ENCODE measurements around the gene GDF2. TPM values are rescaled to one million over a fixed set of nuclear protein-coding genes. Genes with fewer than 3 reads are reported as not detected.

Gene GDF2
- total RNA-seq, 2 donors from 2014 or later: 0.16 TPM; not detected in 1

DNA sequence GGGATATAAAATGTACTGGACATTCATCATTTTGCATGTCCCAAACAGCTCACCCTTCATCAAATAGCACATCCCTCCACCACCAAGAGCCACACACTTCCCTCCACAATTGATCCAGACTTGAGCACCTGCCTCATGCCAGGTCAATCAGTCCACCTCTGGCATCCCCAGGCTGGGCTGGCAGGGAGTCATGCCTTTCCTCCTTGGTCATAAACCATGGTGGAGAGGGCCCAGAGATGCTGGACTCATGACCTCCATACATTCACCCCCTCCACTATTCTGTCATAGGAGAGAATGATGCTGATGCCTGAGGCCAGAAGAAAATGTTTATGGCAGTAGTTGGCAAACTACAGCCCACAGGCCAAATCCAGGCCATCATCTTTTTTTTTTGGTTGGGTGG lies 38.4 kb upstream of the GDF2 start:
- no peaks in the 10 kb centered on the region for H3K36me3 ChIP-seq
- TF ChIP-seq, protein P1, sequence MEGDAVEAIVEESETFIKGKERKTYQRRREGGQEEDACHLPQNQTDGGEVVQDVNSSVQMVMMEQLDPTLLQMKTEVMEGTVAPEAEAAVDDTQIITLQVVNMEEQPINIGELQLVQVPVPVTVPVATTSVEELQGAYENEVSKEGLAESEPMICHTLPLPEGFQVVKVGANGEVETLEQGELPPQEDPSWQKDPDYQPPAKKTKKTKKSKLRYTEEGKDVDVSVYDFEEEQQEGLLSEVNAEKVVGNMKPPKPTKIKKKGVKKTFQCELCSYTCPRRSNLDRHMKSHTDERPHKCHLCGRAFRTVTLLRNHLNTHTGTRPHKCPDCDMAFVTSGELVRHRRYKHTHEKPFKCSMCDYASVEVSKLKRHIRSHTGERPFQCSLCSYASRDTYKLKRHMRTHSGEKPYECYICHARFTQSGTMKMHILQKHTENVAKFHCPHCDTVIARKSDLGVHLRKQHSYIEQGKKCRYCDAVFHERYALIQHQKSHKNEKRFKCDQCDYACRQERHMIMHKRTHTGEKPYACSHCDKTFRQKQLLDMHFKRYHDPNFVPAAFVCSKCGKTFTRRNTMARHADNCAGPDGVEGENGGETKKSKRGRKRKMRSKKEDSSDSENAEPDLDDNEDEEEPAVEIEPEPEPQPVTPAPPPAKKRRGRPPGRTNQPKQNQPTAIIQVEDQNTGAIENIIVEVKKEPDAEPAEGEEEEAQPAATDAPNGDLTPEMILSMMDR (IDR thresholded peaks at IDR 0.05): no peak

DNA sequence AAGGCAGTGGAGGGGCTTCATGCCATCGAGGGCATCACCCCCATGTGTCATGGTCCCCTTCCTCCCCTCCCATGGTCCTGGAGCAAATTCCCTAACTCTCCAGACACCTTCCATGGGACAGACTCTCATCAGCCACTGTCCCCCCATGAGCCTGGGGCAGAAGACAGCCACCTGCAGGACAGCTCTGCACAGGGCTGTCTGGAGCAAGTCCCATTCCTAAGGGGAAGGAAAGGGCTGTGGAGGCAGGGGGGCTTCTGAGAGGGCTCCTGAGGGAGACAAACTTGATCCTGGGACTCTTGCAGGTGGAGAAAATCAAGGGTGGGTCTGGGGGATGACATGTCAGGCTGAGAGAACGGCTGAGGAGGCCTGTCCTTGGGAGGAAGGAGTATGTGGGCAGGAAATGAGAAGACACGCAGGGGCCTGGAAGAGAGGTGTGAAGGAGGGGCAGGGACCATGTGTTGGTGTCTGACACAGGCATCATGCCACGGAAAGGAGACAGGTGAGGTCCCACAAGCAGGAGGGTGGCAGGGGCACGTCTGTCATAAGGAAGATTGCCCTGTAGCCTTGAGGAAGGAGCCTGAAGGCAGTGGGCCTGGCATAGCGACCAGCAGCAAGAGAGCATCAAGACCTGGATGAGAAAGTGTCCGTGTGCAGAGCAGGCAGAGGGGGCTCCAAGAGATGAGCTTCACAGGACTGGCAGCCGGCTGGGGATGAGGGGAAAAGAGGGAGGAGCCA lies 36.7 kb upstream of the GDF2 start:
- H3K9me3 ChIP-seq: no peaks in the 10 kb centered on the region
- no peak overlapping the region for H3K4me3 ChIP-seq
- H3K27ac ChIP-seq: no peak overlapping the region
- H3K4me1 ChIP-seq: peaks cover 0 to 18% of the 10 kb centered on the region in 2 donors
- DNase-seq (ENCODE audit: low spot score): peak; percentile 23
- no peaks in the 10 kb centered on the region for H3K27me3 ChIP-seq
- no peaks in the 10 kb centered on the region for H3K36me3 ChIP-seq
- TF ChIP-seq, protein P1 (IDR thresholded peaks at IDR 0.05): no peak

More for the DNA sequence above, 38.4 kb upstream of the GDF2 start:
- H3K27me3 ChIP-seq: no peaks in the 10 kb centered on the region
- H3K9me3 ChIP-seq: no peaks in the 10 kb centered on the region
- H3K27ac ChIP-seq: no peak overlapping the region
- peak; percentile 9 for DNase-seq (ENCODE audit: low spot score)
- H3K4me1 ChIP-seq: peaks cover 0 to 18% of the 10 kb centered on the region in 2 donors
- no peak overlapping the region for H3K4me3 ChIP-seq

DNA sequence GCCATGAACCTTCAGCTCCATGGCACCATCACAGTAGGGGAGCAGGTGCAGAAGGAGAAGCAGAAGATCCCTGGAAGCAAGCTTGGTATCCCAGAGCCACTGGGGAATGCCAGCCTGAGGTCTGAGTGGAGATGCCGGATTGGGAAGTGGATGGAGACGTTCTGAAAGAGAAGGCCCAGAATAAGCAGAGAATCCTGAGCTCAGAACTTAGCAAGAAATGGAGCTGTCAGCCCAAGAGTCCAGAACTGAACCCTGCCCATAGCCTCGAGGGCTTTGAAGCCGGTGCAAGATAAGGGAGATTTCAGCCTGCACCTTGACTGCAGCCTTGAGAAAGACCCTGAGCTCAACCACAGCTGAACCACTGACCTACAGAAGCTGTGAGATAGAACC lies 36.1 kb upstream of the GDF2 start:
- Histone ChIP-seq H3K27me3 (no peaks in the 10 kb centered on the region), H3K4me3 (no peak overlapping the region), H3K36me3 (no peaks in the 10 kb centered on the region), H3K4me1 (peaks cover 0 to 18% of the 10 kb centered on the region in 2 donors), H3K9me3 (no peaks in the 10 kb centered on the region), H3K27ac (no peak overlapping the region)
- peak; percentile 23 for DNase-seq (ENCODE audit: low spot score)
- TF ChIP-seq, protein P1 (IDR thresholded peaks at IDR 0.05): no peak

DNA sequence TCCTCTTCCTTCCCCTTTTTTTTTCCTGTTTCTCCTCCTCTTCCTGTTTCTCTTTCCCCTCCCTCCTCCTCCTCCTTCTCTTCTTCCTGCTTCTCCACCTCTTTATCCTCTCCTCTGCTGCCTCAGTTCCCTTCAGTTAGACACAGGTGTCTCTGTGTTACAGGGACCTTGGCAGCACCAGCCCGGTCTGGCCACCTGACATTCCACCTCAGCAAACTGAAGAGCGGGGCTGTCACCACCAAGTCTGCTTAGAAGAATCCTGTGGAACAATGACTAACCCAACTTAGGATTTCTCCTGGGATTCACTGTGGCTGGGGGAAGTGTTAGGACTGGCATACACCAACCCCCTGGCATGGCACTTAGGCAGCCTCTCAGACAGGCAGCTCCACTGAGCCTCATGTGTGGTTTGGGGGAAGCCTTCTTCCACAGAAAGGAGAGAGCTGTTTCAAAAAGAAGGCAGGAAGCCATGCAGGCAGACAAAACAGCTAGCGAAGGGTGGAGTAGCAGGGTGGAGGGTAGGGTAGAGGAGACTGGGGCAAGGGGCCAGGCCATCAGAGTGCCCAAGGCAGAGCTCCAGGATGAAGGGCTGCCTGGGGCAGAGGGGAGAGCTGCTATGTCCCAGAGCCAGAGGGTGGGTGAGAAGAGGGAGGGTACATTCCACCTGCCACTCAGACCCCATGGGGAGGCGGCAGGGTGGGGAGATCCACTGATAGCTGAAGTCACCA lies 35.5 kb upstream of the GDF2 start:
- Histone ChIP-seq H3K4me1 (peaks cover 0 to 18% of the 10 kb centered on the region in 2 donors), H3K27me3 (no peaks in the 10 kb centered on the region), H3K9me3 (no peaks in the 10 kb centered on the region), H3K36me3 (no peaks in the 10 kb centered on the region), H3K4me3 (no peak overlapping the region), H3K27ac (peak overlapping the region; percentile 16 to 45)
- TF ChIP-seq, protein P1 (IDR thresholded peaks at IDR 0.05): no peak
- DNase-seq (ENCODE audit: low spot score): peak; percentile 43

DNA sequence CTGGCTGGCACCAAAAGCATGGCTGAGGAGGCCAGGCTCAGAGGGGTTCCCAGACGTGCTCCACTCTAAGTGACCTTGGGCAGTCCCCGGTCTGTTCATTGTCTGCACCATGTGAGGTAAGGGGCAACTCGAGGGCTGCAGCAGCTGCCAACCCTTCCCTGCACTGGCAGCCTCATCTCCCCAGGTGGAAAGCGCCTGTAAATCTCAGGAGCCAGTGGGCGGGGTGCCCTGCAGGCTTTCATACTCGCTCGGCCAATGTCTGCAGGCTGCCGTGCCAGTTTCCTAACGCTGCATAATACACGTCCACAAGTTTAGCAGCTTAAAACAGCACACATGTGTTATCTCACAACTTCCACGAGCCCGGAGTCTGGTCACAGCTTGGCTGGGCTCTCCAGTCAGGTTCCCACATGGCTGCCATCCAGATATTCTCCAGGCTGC lies 34.9 kb upstream of the GDF2 start:
- H3K4me1 ChIP-seq: peaks cover 0 to 18% of the 10 kb centered on the region in 2 donors
- H3K36me3 ChIP-seq: no peaks in the 10 kb centered on the region
- H3K27me3 ChIP-seq: no peaks in the 10 kb centered on the region
- peak; percentile 59 for DNase-seq (ENCODE audit: low spot score)
- TF ChIP-seq, protein P1 (IDR thresholded peaks at IDR 0.05): no peak
- H3K4me3 ChIP-seq: no peak overlapping the region
- no peaks in the 10 kb centered on the region for H3K9me3 ChIP-seq
- H3K27ac ChIP-seq: peak overlapping the region; percentile 16 to 45

Data from right atrium auricular region (tissue), 2 donors.